Measurements from ENCODE around the gene C1QA.

C1QA gene

DNA sequence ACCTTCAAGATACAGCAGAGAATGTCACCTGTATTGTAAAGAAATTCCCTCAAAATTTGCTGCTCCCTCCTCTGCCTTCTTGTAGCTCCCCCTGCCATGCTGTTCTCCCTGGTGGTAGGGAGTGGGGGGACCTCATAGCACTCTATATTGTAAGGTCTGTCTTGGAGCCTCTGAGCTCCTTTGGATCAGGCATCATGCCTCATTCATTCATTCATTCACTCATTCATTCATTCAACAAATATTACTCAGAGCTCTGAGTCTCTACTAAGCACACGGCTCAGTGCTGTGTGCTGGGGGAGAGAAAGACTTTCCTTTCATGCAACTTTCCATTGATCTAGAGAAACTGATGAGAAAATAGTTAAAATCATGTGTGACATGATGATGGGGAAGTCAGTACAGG is 47.1 kb downstream of the C1QA start:
- Histone ChIP-seq H3K27ac (ENCODE audit: low read length) (no peak overlapping the region), H3K79me2 (ENCODE audit: insufficient read depth, low read length) (no peaks in the 10 kb centered on the region), H3K9me3 (ENCODE audit: insufficient read depth, low read length, severe bottlenecking) (no peaks in the 10 kb centered on the region), H3K4me3 (ENCODE audit: low read depth in 1 of 2, low read length in 2 of 2) (no peak overlapping the region), H4K20me1 (ENCODE audit: insufficient read depth, low read length) (no peaks in the 10 kb centered on the region), H3K9ac (ENCODE audit: low read depth, low read length) (no peak overlapping the region), H3K36me3 (ENCODE audit: insufficient read depth, low read length) (no peaks in the 10 kb centered on the region), H2AFZ (ENCODE audit: low read depth, low read length) (no peak overlapping the region), H3K4me2 (ENCODE audit: insufficient read depth, low read length) (no peak overlapping the region), H3K4me1 (ENCODE audit: insufficient read depth, low read length) (no peaks in the 10 kb centered on the region), H3K27me3 (ENCODE audit: insufficient read depth, low read length, poor library complexity) (no peaks in the 10 kb centered on the region)
- ATAC-seq (ENCODE audit: insufficient read depth, low read depth), result no peak
- no peak for DNase-seq
- TF ChIP-seq EZH2 (IDR thresholded peaks at IDR 0.05; ENCODE audit: borderline replicate concordance, low read depth, low read length, severe bottlenecking), result no peak
- TF ChIP-seq, protein P1, sequence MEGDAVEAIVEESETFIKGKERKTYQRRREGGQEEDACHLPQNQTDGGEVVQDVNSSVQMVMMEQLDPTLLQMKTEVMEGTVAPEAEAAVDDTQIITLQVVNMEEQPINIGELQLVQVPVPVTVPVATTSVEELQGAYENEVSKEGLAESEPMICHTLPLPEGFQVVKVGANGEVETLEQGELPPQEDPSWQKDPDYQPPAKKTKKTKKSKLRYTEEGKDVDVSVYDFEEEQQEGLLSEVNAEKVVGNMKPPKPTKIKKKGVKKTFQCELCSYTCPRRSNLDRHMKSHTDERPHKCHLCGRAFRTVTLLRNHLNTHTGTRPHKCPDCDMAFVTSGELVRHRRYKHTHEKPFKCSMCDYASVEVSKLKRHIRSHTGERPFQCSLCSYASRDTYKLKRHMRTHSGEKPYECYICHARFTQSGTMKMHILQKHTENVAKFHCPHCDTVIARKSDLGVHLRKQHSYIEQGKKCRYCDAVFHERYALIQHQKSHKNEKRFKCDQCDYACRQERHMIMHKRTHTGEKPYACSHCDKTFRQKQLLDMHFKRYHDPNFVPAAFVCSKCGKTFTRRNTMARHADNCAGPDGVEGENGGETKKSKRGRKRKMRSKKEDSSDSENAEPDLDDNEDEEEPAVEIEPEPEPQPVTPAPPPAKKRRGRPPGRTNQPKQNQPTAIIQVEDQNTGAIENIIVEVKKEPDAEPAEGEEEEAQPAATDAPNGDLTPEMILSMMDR (IDR thresholded peaks at IDR 0.05; ENCODE audit: borderline replicate concordance, extremely low read depth, low read length, poor library complexity, severe bottlenecking), result no peak

DNA sequence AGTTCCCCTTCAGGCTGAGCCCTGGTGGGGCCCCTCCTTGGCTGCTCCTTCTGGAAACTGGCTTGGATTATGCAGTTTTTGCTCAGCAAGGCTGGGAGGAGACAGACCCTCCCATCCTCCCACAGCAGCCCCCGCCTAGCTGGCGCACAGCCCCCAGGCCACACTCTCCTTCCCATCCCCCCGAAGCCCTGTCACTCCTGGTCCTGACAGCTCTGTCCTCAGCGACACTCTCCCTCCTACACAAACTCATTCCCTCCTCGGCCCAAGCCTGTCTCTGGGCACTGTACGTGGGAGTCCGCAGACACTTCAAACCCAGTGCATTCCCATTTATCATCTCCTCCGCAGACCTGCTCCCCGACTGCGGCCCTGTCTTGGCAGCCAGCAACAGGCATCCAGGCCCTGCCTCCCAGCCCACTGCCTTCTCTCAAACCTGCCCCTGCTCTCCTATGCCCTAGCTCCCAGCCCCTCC is 49.2 kb downstream of the C1QA start:
- no peak overlapping the region for H2AFZ ChIP-seq (ENCODE audit: low read depth, low read length)
- no peak overlapping the region for H3K4me3 ChIP-seq (ENCODE audit: low read depth in 1 of 2, low read length in 2 of 2)
- no peaks in the 10 kb centered on the region for H3K4me1 ChIP-seq (ENCODE audit: insufficient read depth, low read length)
- no peaks in the 10 kb centered on the region for H3K9me3 ChIP-seq (ENCODE audit: insufficient read depth, low read length, severe bottlenecking)
- TF ChIP-seq EZH2 (IDR thresholded peaks at IDR 0.05; ENCODE audit: borderline replicate concordance, low read depth, low read length, severe bottlenecking), result no peak
- TF ChIP-seq, protein P1 (IDR thresholded peaks at IDR 0.05; ENCODE audit: borderline replicate concordance, extremely low read depth, low read length, poor library complexity, severe bottlenecking), result no peak
- no peaks in the 10 kb centered on the region for H3K36me3 ChIP-seq (ENCODE audit: insufficient read depth, low read length)
- H3K27me3 ChIP-seq (ENCODE audit: insufficient read depth, low read length, poor library complexity), result no peaks in the 10 kb centered on the region
- no peaks in the 10 kb centered on the region for H3K79me2 ChIP-seq (ENCODE audit: insufficient read depth, low read length)
- H3K27ac ChIP-seq (ENCODE audit: low read length), result no peak overlapping the region
- H3K9ac ChIP-seq (ENCODE audit: low read depth, low read length), result no peak overlapping the region
- no peak for DNase-seq
- no peak overlapping the region for H3K4me2 ChIP-seq (ENCODE audit: insufficient read depth, low read length)
- no peak for ATAC-seq (ENCODE audit: insufficient read depth, low read depth)
- H4K20me1 ChIP-seq (ENCODE audit: insufficient read depth, low read length), result no peaks in the 10 kb centered on the region

DNA sequence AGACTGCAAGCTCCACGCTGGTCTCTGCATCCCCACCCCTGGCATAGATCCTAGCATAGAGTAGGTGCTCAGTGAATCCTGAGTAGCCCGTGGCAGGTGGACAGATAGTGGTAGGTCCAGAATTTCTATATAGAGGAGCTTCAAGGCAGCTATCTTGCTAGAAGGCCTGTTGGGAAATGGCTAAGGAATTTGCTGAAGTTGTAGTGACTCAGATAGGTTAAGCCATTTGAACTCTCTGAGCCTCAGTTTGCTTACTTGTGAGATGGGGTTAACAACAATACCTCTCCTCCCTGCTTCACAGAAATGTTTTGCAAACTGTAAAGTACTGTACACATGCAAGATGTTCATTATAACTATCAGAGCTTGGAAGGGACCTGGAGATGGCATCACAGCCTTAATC is 50.8 kb downstream of the C1QA start:
- no peak overlapping the region for H3K4me2 ChIP-seq (ENCODE audit: insufficient read depth, low read length)
- no peak overlapping the region for H3K9ac ChIP-seq (ENCODE audit: low read depth, low read length)
- H4K20me1 ChIP-seq (ENCODE audit: insufficient read depth, low read length), result no peaks in the 10 kb centered on the region
- no peak for DNase-seq
- H3K79me2 ChIP-seq (ENCODE audit: insufficient read depth, low read length), result no peaks in the 10 kb centered on the region
- no peaks in the 10 kb centered on the region for H3K4me1 ChIP-seq (ENCODE audit: insufficient read depth, low read length)
- no peak overlapping the region for H3K4me3 ChIP-seq (ENCODE audit: low read depth in 1 of 2, low read length in 2 of 2)
- no peaks in the 10 kb centered on the region for H3K36me3 ChIP-seq (ENCODE audit: insufficient read depth, low read length)
- no peaks in the 10 kb centered on the region for H3K9me3 ChIP-seq (ENCODE audit: insufficient read depth, low read length, severe bottlenecking)
- H2AFZ ChIP-seq (ENCODE audit: low read depth, low read length), result no peak overlapping the region
- no peak for ATAC-seq (ENCODE audit: insufficient read depth, low read depth)
- TF ChIP-seq EZH2 (IDR thresholded peaks at IDR 0.05; ENCODE audit: borderline replicate concordance, low read depth, low read length, severe bottlenecking), result no peak
- TF ChIP-seq, protein P1 (IDR thresholded peaks at IDR 0.05; ENCODE audit: borderline replicate concordance, extremely low read depth, low read length, poor library complexity, severe bottlenecking), result no peak
- H3K27ac ChIP-seq (ENCODE audit: low read length), result no peak overlapping the region
- peaks cover 5% of the 10 kb centered on the region for H3K27me3 ChIP-seq (ENCODE audit: insufficient read depth, low read length, poor library complexity)

DNA sequence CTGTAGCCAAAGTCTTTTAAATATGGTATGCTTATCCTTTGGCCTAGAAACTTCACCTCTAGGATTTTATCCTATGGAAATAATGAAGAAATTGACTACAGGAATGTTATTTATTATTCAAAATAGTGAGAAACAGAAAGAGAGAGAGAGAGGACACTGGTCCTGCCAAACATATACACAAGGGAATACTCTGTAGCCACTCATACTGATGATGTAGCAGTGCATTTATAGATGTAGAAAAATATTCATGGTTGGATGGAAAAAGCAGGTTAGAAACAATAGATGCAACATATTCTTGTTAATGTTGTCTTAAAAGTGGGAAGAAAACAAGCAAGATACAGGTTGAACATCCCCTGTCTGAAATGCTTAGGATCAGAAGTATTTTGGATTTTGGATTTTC is 52.0 kb downstream of the C1QA start:
- no peaks in the 10 kb centered on the region for H3K79me2 ChIP-seq (ENCODE audit: insufficient read depth, low read length)
- no peak overlapping the region for H3K4me3 ChIP-seq (ENCODE audit: low read depth in 1 of 2, low read length in 2 of 2)
- no peaks in the 10 kb centered on the region for H3K36me3 ChIP-seq (ENCODE audit: insufficient read depth, low read length)
- H3K9me3 ChIP-seq (ENCODE audit: insufficient read depth, low read length, severe bottlenecking), result no peaks in the 10 kb centered on the region
- TF ChIP-seq, protein P1 (IDR thresholded peaks at IDR 0.05; ENCODE audit: borderline replicate concordance, extremely low read depth, low read length, poor library complexity, severe bottlenecking), result no peak
- no peak for TF ChIP-seq EZH2 (IDR thresholded peaks at IDR 0.05; ENCODE audit: borderline replicate concordance, low read depth, low read length, severe bottlenecking)
- DNase-seq (no peak), ATAC-seq (ENCODE audit: insufficient read depth, low read depth) (no peak)
- no peaks in the 10 kb centered on the region for H3K4me1 ChIP-seq (ENCODE audit: insufficient read depth, low read length)
- peaks cover 5% of the 10 kb centered on the region for H3K27me3 ChIP-seq (ENCODE audit: insufficient read depth, low read length, poor library complexity)
- no peak overlapping the region for H3K27ac ChIP-seq (ENCODE audit: low read length)
- no peak overlapping the region for H2AFZ ChIP-seq (ENCODE audit: low read depth, low read length)
- H4K20me1 ChIP-seq (ENCODE audit: insufficient read depth, low read length), result no peaks in the 10 kb centered on the region
- H3K4me2 ChIP-seq (ENCODE audit: insufficient read depth, low read length), result no peak overlapping the region
- H3K9ac ChIP-seq (ENCODE audit: low read depth, low read length), result no peak overlapping the region
